H1 (cell line): Measurements from ENCODE around the gene TMEM255B. TPM values are rescaled to one million over a fixed set of nuclear protein-coding genes. Genes with fewer than 3 reads are reported as not detected.

ENCODE experiments used
- CTCF ChIA-PET: fragments of 300-600 bp; sonication (Branson Sonifier 250); formaldehyde crosslinking; loops from one replicate; lab custom pipeline; 2021; ENCODE audit not compliant: partially characterized antibody; lab: Charles Lee
- POLR2A ChIA-PET: fragments of 300-600 bp; sonication (Branson Sonifier 250); formaldehyde crosslinking; loops from one replicate; lab custom pipeline; 2021; ENCODE audit warnings: inconsistent platforms; ENCODE audit not compliant: partially characterized antibody; lab: Charles Lee
- DNase-seq, 2 experiments: peaks; one replicate each; pipeline versions ENCODE4 v3.0.0 to v3.0.0-alpha.2; 2010 to 2022; ENCODE audit warnings: low spot score in 2 of 2, low read depth in 1 of 2, mixed read lengths in 1 of 2
- FAIRE-seq: peaks from 2 replicates; lab custom pipeline; 2011; peaks lifted over from hg19 to GRCh38; lab: Jason Lieb, UNC
- H2AFZ ChIP-seq: 2 replicates; pipeline ENCODE4 v1.8.1; 2012; ENCODE audit warnings: low read length, inconsistent platforms
- H2AK5ac ChIP-seq: 2 replicates; pipeline ENCODE4 v1.6.1; 2013; ENCODE audit warnings: low read depth, low read length
- H2BK120ac ChIP-seq: replicated peaks from 2 replicates; pipeline ENCODE3; 2013; ENCODE audit warnings: low read depth, low read length, inconsistent platforms
- H2BK12ac ChIP-seq: 2 replicates; pipeline ENCODE4 v1.6.1; 2013; ENCODE audit warnings: low read depth, low read length
- H2BK15ac ChIP-seq: 2 replicates; pipeline ENCODE4 v1.6.1; 2013; ENCODE audit warnings: low read length
- H2BK20ac ChIP-seq: 2 replicates; pipeline ENCODE4 v1.6.1; 2013; ENCODE audit warnings: low read length
- H2BK5ac ChIP-seq: 2 replicates; pipeline ENCODE4 v1.6.1; 2013; ENCODE audit warnings: low read depth, low read length
- H3K14ac ChIP-seq: 2 replicates; pipeline ENCODE4 v1.6.1; 2013; ENCODE audit warnings: inconsistent platforms; ENCODE audit not compliant: insufficient read length
- H3K18ac ChIP-seq: 2 replicates; pipeline ENCODE4 v1.6.1; 2013; ENCODE audit warnings: low read length; ENCODE audit errors: extremely low read depth
- H3K23ac ChIP-seq: 2 replicates; pipeline ENCODE4 v1.6.1; 2013; ENCODE audit warnings: inconsistent platforms; ENCODE audit not compliant: insufficient read length
- H3K23me2 ChIP-seq: 2 replicates; pipeline ENCODE4 v1.6.1; 2013; ENCODE audit warnings: low read depth, low read length
- H3K27ac ChIP-seq: 2 replicates; pipeline ENCODE4 v1.6.1; 2011; ENCODE audit warnings: low read depth, low read length, inconsistent platforms
- H3K27me3 ChIP-seq, 4 experiments: replicated peaks in 1 of 4; 1 replicate in 1 of 4; 2 replicates in 3 of 4; pipeline versions ENCODE4 v1.6.1 to v1.8.1; 2011 to 2013; ENCODE audit warnings: low read length in 3 of 4, mild to moderate bottlenecking in 3 of 4, inconsistent platforms in 2 of 4, mixed read lengths in 2 of 4, moderate library complexity in 1 of 4; ENCODE audit not compliant: control insufficient read depth in 3 of 4, insufficient read depth in 3 of 4; ENCODE audit errors: extremely low read depth in 1 of 4
- H3K36me3 ChIP-seq, 4 experiments: 2 replicates each; pipeline versions ENCODE4 v1.6.1 to v1.8.1; 2011 to 2013; ENCODE audit warnings: mild to moderate bottlenecking in 4 of 4, low read length in 3 of 4, moderate library complexity in 2 of 4, control low read depth in 1 of 4, inconsistent platforms in 1 of 4; ENCODE audit not compliant: insufficient read depth in 4 of 4, control insufficient read depth in 2 of 4
- H3K4ac ChIP-seq: replicated peaks from 2 replicates; pipeline ENCODE3; 2013; ENCODE audit warnings: low read length, low read depth, mixed read lengths, inconsistent platforms; ENCODE audit not compliant: insufficient read length
- H3K4me1 ChIP-seq, 4 experiments: replicated peaks in 1 of 4; 1 replicate in 1 of 4; 2 replicates in 3 of 4; pipeline versions ENCODE4 v1.6.1 to v1.8.1; 2011 to 2013; ENCODE audit warnings: low read length in 3 of 4, inconsistent platforms in 2 of 4, mixed read lengths in 1 of 4; ENCODE audit not compliant: insufficient read depth in 4 of 4, control insufficient read depth in 3 of 4
- H3K4me2 ChIP-seq, 2 experiments: 2 replicates each; pipeline versions ENCODE4 v1.6.1 to v1.8.1; 2011 to 2013; ENCODE audit warnings: low read depth in 2 of 2, low read length in 2 of 2, control low read depth in 1 of 2, inconsistent platforms in 1 of 2, mild to moderate bottlenecking in 1 of 2; ENCODE audit not compliant: insufficient read depth in 1 of 2
- H3K4me3 ChIP-seq, 4 experiments: fragments of 200-600, 300-600 bp in 1 of 4; sonication (generic), shearing (Covaris generic), sonication (Bioruptor Twin) in 1 of 4; 2 replicates each; pipeline versions ENCODE4 v1.5.1 to v1.8.1; 2011 to 2016; ENCODE audit warnings: low read length in 4 of 4, low read depth in 3 of 4, control low read depth in 2 of 4, inconsistent platforms in 2 of 4, mild to moderate bottlenecking in 2 of 4, mixed read lengths in 1 of 4, moderate library complexity in 1 of 4; ENCODE audit not compliant: insufficient read depth in 2 of 4; ENCODE audit errors: extremely low read depth in 1 of 4
- H3K56ac ChIP-seq: replicated peaks from 2 replicates; pipeline ENCODE3; 2013; ENCODE audit warnings: low read depth, mild to moderate bottlenecking, mixed read lengths, low read length, inconsistent platforms; ENCODE audit not compliant: insufficient read length
- H3K79me1 ChIP-seq: 2 replicates; pipeline ENCODE4 v1.6.1; 2013; ENCODE audit warnings: low read depth, low read length, control low read depth
- H3K79me2 ChIP-seq, 2 experiments: 2 replicates each; pipeline versions ENCODE4 v1.6.1 to v1.8.1; 2012 to 2013; ENCODE audit warnings: low read length in 2 of 2, mild to moderate bottlenecking in 2 of 2, inconsistent platforms in 1 of 2; ENCODE audit not compliant: insufficient read depth in 2 of 2, control insufficient read depth in 1 of 2
- H3K9ac ChIP-seq, 4 experiments: replicated peaks in 1 of 4; 1 replicate in 1 of 4; 2 replicates in 3 of 4; pipeline versions ENCODE4 v1.6.1 to v1.8.1; 2011 to 2013; ENCODE audit warnings: low read depth in 3 of 4, low read length in 3 of 4, control low read depth in 2 of 4, mild to moderate bottlenecking in 2 of 4, moderate library complexity in 2 of 4, inconsistent platforms in 1 of 4; ENCODE audit errors: extremely low read depth in 1 of 4
- H3K9me3 ChIP-seq, 2 experiments: 2 replicates each; pipeline versions ENCODE4 v1.6.1 to v1.8.1; 2012 to 2013; ENCODE audit warnings: mild to moderate bottlenecking in 2 of 2, moderate library complexity in 2 of 2, control low read depth in 1 of 2, inconsistent platforms in 1 of 2, low read depth in 1 of 2, low read length in 1 of 2, mixed read lengths in 1 of 2; ENCODE audit not compliant: insufficient read depth in 2 of 2
- H4K20me1 ChIP-seq, 2 experiments: replicated peaks in 1 of 2; 2 replicates each; pipeline versions ENCODE3 to v1.8.1; 2011 to 2013; ENCODE audit warnings: inconsistent platforms in 2 of 2, low read length in 2 of 2, mild to moderate bottlenecking in 1 of 2; ENCODE audit not compliant: insufficient read depth in 2 of 2, control insufficient read depth in 1 of 2
- H4K5ac ChIP-seq: 2 replicates; pipeline ENCODE4 v1.6.1; 2013; ENCODE audit warnings: low read length, low read depth, mixed read lengths, inconsistent platforms; ENCODE audit not compliant: insufficient read length
- H4K8ac ChIP-seq: 2 replicates; pipeline ENCODE4 v1.8.0; 2013; ENCODE audit warnings: mild to moderate bottlenecking, moderate library complexity, low read length, inconsistent platforms; ENCODE audit not compliant: insufficient read depth; ENCODE audit errors: extremely low read depth
- H4K91ac ChIP-seq: replicated peaks from 2 replicates; pipeline ENCODE3; 2013; ENCODE audit warnings: low read length, mixed read lengths, inconsistent platforms; ENCODE audit not compliant: insufficient read length
- CTBP2 ChIP-seq: IDR thresholded peaks from 2 replicates; pipeline ENCODE4 v1.7.0; 2011; ENCODE audit warnings: borderline replicate concordance, mild to moderate bottlenecking, moderate library complexity, mixed read lengths, low read length; ENCODE audit not compliant: insufficient read depth, insufficient read length
- KDM1A ChIP-seq: fragments of 200-600, 300-600 bp; sonication (generic); IDR thresholded peaks from 2 replicates; pipeline ENCODE4 v1.7.1; 2016; ENCODE audit warnings: mild to moderate bottlenecking, low read length, borderline replicate concordance
- PHF8 ChIP-seq: fragments of 200-600 bp; sonication (generic); conservative IDR thresholded peaks from 2 replicates; pipeline ENCODE4 v1.7.1; 2012; ENCODE audit warnings: low read depth, mild to moderate bottlenecking, inconsistent platforms, low read length, moderate library complexity
- SAP30 ChIP-seq: fragments of 300-600 bp; sonication (generic); IDR thresholded peaks from 2 replicates; pipeline ENCODE4 v1.7.1; 2012; ENCODE audit warnings: low read length, moderate library complexity, mild to moderate bottlenecking, inconsistent platforms; ENCODE audit not compliant: insufficient read depth, insufficient replicate concordance
- SP1 ChIP-seq: IDR thresholded peaks from 2 replicates; pipeline ENCODE4 v1.6.1; 2011; ENCODE audit warnings: low read depth, low read length
- TEAD4 ChIP-seq: IDR thresholded peaks from 2 replicates; pipeline ENCODE4 v1.6.1; 2012; ENCODE audit warnings: low read depth, low read length, inconsistent platforms, mixed read lengths
- WGBS, 2 experiments: shearing (Covaris generic) in 1 of 2; methylation state at CpG; one replicate each; pipeline versions ENCODE4 v1.1.6 to v1.1.7; 2013 to 2015; ENCODE audit warnings: low lambda C conversion rate in 2 of 2, mixed read lengths in 2 of 2, inconsistent platforms in 1 of 2, low coverage in 1 of 2, missing lambda C conversion rate in 1 of 2; ENCODE audit not compliant: insufficient replicate concordance in 2 of 2, insufficient coverage in 1 of 2, insufficient read length in 1 of 2; ENCODE audit errors: extremely low coverage in 1 of 2, missing lambda C conversion rate in 1 of 2; 5-methylcytosine and 5-hydroxymethylcytosine counted together
- polyA plus RNA-seq, 7 experiments: library from polyadenylated mRNA; depleted of rRNA in 3 of 7; stranded (reverse) in 5 of 7; unstranded in 2 of 7; fragments of >200 nt in 5 of 7; fragments of 200-250 nt in 2 of 7; gene quantifications; 1 replicate in 5 of 7; 2 replicates in 1 of 7; 4 replicates in 1 of 7; pipeline versions ENCODE4 v1.2.1 to v1.2.3, GENCODE V29; 2011 to 2013; ENCODE audit warnings: missing spikeins in 2 of 7, mixed read lengths in 2 of 7
- total RNA-seq: library from RNA; stranded (reverse); fragmentation: NEBNext Ultra II Directional; extraction: Animal tissue kit (Norgen Biotek cat#: 25700); gene quantifications from 2 replicates; pipeline ENCODE4 v1.2.1, GENCODE V29; 2021

TMEM255B gene
- total and polyA plus RNA-seq, 2 of the 8 experiments (the other 6 are each of a cell fraction or from before 2014, with no cell fraction given) = 3.4 to 4.4 TPM

DNA sequence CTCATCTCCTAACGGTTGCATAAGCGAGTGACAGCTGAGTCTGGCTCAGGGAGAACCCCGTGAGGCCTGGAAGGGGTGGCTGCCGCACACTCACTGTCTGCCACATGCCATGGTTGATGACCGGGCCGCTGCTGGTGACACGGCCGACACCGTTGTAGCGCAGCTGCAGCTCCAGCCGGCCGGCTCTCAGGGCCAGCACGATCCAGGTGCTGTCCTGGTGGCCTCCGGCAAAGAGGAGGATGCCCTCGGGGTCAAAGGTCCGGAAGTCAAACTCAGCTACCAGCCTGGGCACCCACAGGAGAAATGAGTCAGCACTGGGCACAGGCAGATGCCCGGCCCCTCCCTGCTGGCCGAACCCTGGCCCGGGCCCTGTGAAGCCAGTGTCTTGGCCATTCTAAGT lies 73.2 kb downstream of the TMEM255B start:
- H2AFZ ChIP-seq = no peak overlapping the region
- H3K4me3 ChIP-seq = no peak overlapping the region
- ChIA-PET CTCF (interaction anchor here (1.0 to 1.5 kb wide), 2 partner anchors 12 to 18 kb away, joined by 3 read pairs; no protein-coding TSS in a partner anchor), POLR2A (no interaction called here)
- H2BK12ac ChIP-seq = no peak overlapping the region
- H2BK20ac ChIP-seq = no peak overlapping the region
- no peak overlapping the region for H2BK120ac ChIP-seq
- no peak overlapping the region for H3K56ac ChIP-seq
- H3K14ac ChIP-seq = no peak overlapping the region
- H3K9ac ChIP-seq = no peak overlapping the region
- H3K79me1 ChIP-seq = no peaks in the 10 kb centered on the region
- no peak for TF ChIP-seq PHF8
- no peak for TF ChIP-seq CTBP2
- TF ChIP-seq SP1 = no peak
- TF ChIP-seq KDM1A = no peak
- no peak for TF ChIP-seq SAP30
- TF ChIP-seq TEAD4 = no peak
- no peaks in the 10 kb centered on the region for H3K23me2 ChIP-seq
- H3K9me3 ChIP-seq = no peaks in the 10 kb centered on the region
- no peak overlapping the region for H3K4me2 ChIP-seq
- H2BK15ac ChIP-seq = no peak overlapping the region
- H3K23ac ChIP-seq = no peak overlapping the region
- no peaks in the 10 kb centered on the region for H3K79me2 ChIP-seq
- no peak overlapping the region; the same call in 1 of the 2 replicates for H4K8ac ChIP-seq
- FAIRE-seq (no peak), DNase-seq (no peak)
- no peak overlapping the region for H3K4ac ChIP-seq
- H4K20me1 ChIP-seq = peaks cover 0 to 1% of the 10 kb centered on the region in 2 experiments
- WGBS, 2 experiments = 88% methylated on average over 18 of the region's 19 CpGs; no CpG with 5 or more reads in 1 of the 2 experiments
- H3K36me3 ChIP-seq = peaks cover 0 to 12% (median 3%) of the 10 kb centered on the region in 4 experiments; a peak in 5 of 8 replicates
- no peak overlapping the region for H3K27ac ChIP-seq
- H2AK5ac ChIP-seq = no peak overlapping the region
- H3K27me3 ChIP-seq = no peaks in the 10 kb centered on the region
- no peak overlapping the region for H2BK5ac ChIP-seq
- no peak overlapping the region for H4K91ac ChIP-seq
- H3K4me1 ChIP-seq = peaks cover 0 to 11% (median 3%) of the 10 kb centered on the region in 4 experiments; a peak in 4 of 7 replicates
- no peak overlapping the region for H3K18ac ChIP-seq
- no peak overlapping the region for H4K5ac ChIP-seq
